DND-41 (cell line): ENCODE data around the gene NEXMIF.
"Not testable (repeated sequence)": the region's sequence is repeated elsewhere in the genome, so short reads cannot be mapped to it uniquely, and the experiment has no call there.

ENCODE experiments used
- ATAC-seq: fragments of 200-7000 bp; cut with Tn5 transposase; 3 replicates; pipeline ENCODE4 v1.9.1; 2021; ENCODE audit warnings: low read depth; ENCODE audit not compliant: insufficient read depth
- DNase-seq: peaks from one replicate; pipeline ENCODE4 v3.0.0-alpha.2; 2020
- H2AFZ ChIP-seq: 2 replicates; pipeline ENCODE4 v1.6.0; 2012; ENCODE audit warnings: low read depth, low read length
- H3K27ac ChIP-seq: 2 replicates; pipeline ENCODE4 v1.5.1; 2012; ENCODE audit warnings: low read length, inconsistent platforms
- H3K27me3 ChIP-seq: fragments of 200-600 bp; sonication (generic); 2 replicates; pipeline ENCODE4 v1.6.0; 2012; ENCODE audit warnings: low read length, mild to moderate bottlenecking, inconsistent platforms; ENCODE audit not compliant: insufficient read depth, poor library complexity
- H3K36me3 ChIP-seq: 2 replicates; pipeline ENCODE4 v1.5.1; 2012; ENCODE audit warnings: low read length, inconsistent platforms; ENCODE audit not compliant: insufficient read depth
- H3K4me1 ChIP-seq: 2 replicates; pipeline ENCODE4 v1.5.1; 2012; ENCODE audit warnings: mild to moderate bottlenecking, low read length; ENCODE audit not compliant: insufficient read depth
- H3K4me2 ChIP-seq: 2 replicates; pipeline ENCODE4 v1.6.0; 2012; ENCODE audit warnings: mild to moderate bottlenecking, moderate library complexity, low read length, inconsistent platforms; ENCODE audit not compliant: insufficient read depth
- H3K4me3 ChIP-seq, 2 experiments: fragments of 200-600 bp in 1 of 2; shearing (Covaris generic) in 1 of 2; 2 replicates each; pipeline ENCODE4 v1.5.1; 2012 to 2016; ENCODE audit warnings: inconsistent platforms in 2 of 2, low read length in 2 of 2, mild to moderate bottlenecking in 2 of 2, low read depth in 1 of 2, moderate library complexity in 1 of 2
- H3K79me2 ChIP-seq: 2 replicates; pipeline ENCODE4 v1.6.0; 2012; ENCODE audit warnings: low read length, inconsistent platforms; ENCODE audit not compliant: insufficient read depth
- H3K9ac ChIP-seq: 2 replicates; pipeline ENCODE4 v1.6.0; 2012; ENCODE audit warnings: low read depth, mild to moderate bottlenecking, inconsistent platforms, low read length, moderate library complexity
- H3K9me3 ChIP-seq: 2 replicates; pipeline ENCODE4 v1.5.1; 2012; ENCODE audit warnings: low read length, moderate library complexity, mild to moderate bottlenecking, inconsistent platforms; ENCODE audit not compliant: insufficient read depth, severe bottlenecking
- H4K20me1 ChIP-seq: 2 replicates; pipeline ENCODE4 v1.6.0; 2012; ENCODE audit warnings: low read length; ENCODE audit not compliant: insufficient read depth
- CTCF ChIP-seq: IDR thresholded peaks from 2 replicates; pipeline ENCODE4 v1.5.1; 2012; ENCODE audit warnings: borderline replicate concordance, low read length, moderate library complexity, mild to moderate bottlenecking; ENCODE audit not compliant: poor library complexity, severe bottlenecking; ENCODE audit errors: extremely low read depth
- EZH2 ChIP-seq: IDR thresholded peaks from 3 replicates; pipeline ENCODE4 v1.6.1; 2012; ENCODE audit warnings: borderline replicate concordance, low read depth, mild to moderate bottlenecking, moderate library complexity, low read length, inconsistent platforms; ENCODE audit not compliant: severe bottlenecking

The NEXMIF gene

DNA sequence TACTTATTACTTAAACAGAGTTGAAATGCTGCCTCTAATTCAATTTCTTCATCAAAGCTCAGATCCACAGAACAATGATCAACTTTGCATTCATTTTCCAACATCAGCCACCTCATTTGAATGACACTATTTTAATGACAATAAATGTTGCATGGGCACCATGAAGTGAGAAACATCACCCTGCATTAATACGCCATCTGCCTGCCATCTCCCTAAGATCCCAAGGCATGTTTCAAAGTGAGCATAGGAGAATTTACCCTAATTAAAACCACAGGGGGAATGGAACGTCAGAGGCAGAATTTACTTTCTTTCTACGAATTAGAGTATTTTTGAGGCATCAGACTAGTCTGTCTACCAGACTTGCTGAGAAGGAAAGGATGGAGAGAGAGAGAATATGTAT lies 32.7 kb downstream of the NEXMIF start:
- Histone ChIP-seq H3K4me3 (no peak overlapping the region), H3K79me2 (no peaks in the 10 kb centered on the region), H2AFZ (no peak overlapping the region), H3K27me3 (no peaks in the 10 kb centered on the region), H3K27ac (no peak overlapping the region), H4K20me1 (no peaks in the 10 kb centered on the region), H3K9ac (no peak overlapping the region), H3K4me2 (no peak overlapping the region), H3K9me3 (no peaks in the 10 kb centered on the region), H3K4me1 (peaks cover 4% of the 10 kb centered on the region; the same call in 1 of the 2 replicates), H3K36me3 (no peaks in the 10 kb centered on the region)
- ATAC-seq (no peak), DNase-seq (no peak)
- TF ChIP-seq CTCF (no peak), EZH2 (no peak)

- Histone ChIP-seq H2AFZ (no peak overlapping the region), H3K4me1 (peaks cover 4% of the 10 kb centered on the region; the same call in 1 of the 2 replicates), H3K4me2 (no peak overlapping the region), H3K9me3 (no peaks in the 10 kb centered on the region), H3K9ac (no peak overlapping the region), H3K27me3 (no peaks in the 10 kb centered on the region), H4K20me1 (no peaks in the 10 kb centered on the region), H3K4me3 (no peak overlapping the region), H3K27ac (no peak overlapping the region), H3K36me3 (no peaks in the 10 kb centered on the region), H3K79me2 (no peaks in the 10 kb centered on the region)
- ATAC-seq (no peak), DNase-seq (no peak)
- TF ChIP-seq CTCF (no peak), EZH2 (no peak)
These were observed 34.4 kb downstream of the NEXMIF start for GRCh38 chrX:74890676-74891430.

GRCh38 chrX:74882383-74882782 lies 42.9 kb downstream of the NEXMIF start:
- not testable (repeated sequence) for ATAC-seq, H3K4me1 ChIP-seq, H3K36me3 ChIP-seq, H3K27ac ChIP-seq, DNase-seq, H3K4me3 ChIP-seq, H3K79me2 ChIP-seq, H3K4me2 ChIP-seq, H4K20me1 ChIP-seq, H3K9me3 ChIP-seq, H3K27me3 ChIP-seq, H3K9ac ChIP-seq, H2AFZ ChIP-seq

- no peaks in the 10 kb centered on the region for H3K79me2 ChIP-seq
- no peak overlapping the region for H2AFZ ChIP-seq
- peaks cover 5% of the 10 kb centered on the region for H3K9me3 ChIP-seq
- H3K27me3 ChIP-seq = no peaks in the 10 kb centered on the region
- H3K4me1 ChIP-seq = no peaks in the 10 kb centered on the region
- ATAC-seq (no peak), DNase-seq (no peak)
- H3K27ac ChIP-seq = no peak overlapping the region
- no peak overlapping the region for H3K4me3 ChIP-seq
- TF ChIP-seq EZH2 = no peak
- TF ChIP-seq CTCF = no peak
- no peak overlapping the region for H3K9ac ChIP-seq
- no peaks in the 10 kb centered on the region for H3K36me3 ChIP-seq
- H3K4me2 ChIP-seq = no peak overlapping the region
- H4K20me1 ChIP-seq = no peaks in the 10 kb centered on the region
These were observed 59.5 kb downstream of the NEXMIF start for GRCh38 chrX:74865725-74866124.
